ENCODE data around the gene FBXO31.
"Not testable (repeated sequence)": the region's sequence is repeated elsewhere in the genome, so short reads cannot be mapped to it uniquely, and the experiment has no call there.

FBXO31 gene

DNA sequence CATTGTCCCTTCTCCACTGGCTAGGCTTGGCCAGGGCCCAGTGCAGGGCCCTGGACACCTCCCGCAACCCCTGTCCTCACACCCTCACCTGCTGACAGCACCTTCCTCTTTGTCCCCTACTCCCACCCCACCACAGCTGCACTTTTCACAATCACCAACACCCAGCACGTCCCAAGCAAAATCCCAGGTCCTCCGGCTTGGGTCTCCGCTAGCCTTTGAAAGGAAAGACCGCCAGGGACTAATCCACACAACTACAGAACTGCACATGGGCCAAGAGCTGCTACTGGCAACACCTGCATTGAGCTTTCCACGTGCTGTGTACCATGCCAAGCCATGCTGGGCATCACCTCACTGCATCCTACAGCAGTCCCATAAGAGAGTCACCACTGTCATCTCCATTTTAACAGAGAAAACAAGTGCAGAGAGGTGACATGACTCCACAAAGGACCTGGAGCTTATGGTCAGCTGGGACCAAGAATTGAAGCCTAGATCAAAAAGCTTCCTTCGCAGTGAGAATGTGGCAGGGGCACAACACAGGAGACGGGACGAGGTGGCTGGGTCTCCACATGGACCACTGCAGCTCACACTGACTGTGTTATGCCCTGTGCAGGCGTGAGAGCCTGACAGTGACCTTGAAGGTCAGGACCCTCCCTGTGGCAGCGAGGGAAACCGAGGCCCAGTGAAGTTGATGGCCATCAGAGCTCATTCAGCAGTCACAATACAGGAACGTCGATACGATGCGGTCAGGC lies 22.5 kb downstream of the FBXO31 start:
- no peak for DNase-seq

DNA sequence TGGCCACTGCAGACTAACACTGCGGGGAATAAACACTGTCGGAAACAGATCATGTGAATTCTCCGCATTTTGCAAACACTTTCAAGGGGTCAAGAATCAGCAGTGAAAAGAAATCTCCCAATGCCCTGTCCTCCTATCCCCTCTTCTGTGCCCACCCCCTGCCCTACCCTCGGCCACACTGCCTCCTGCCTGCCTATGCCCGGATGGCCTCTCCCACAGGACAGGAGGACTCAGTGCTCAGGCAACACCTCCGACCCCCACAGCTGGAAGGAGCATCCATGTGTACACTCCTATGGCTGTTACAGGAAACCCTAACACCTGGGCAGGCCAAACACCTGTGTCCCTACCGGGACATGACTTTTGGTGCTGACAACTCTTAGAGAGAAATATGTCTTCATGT lies 24.5 kb downstream of the FBXO31 start:
- no peak for DNase-seq

- DNase-seq = no peak
These were observed 24.9 kb downstream of the FBXO31 start for GRCh38 chr16:87358696-87359095.

- DNase-seq = no peak
These were observed 25.3 kb downstream of the FBXO31 start for GRCh38 chr16:87358250-87358649.

DNA sequence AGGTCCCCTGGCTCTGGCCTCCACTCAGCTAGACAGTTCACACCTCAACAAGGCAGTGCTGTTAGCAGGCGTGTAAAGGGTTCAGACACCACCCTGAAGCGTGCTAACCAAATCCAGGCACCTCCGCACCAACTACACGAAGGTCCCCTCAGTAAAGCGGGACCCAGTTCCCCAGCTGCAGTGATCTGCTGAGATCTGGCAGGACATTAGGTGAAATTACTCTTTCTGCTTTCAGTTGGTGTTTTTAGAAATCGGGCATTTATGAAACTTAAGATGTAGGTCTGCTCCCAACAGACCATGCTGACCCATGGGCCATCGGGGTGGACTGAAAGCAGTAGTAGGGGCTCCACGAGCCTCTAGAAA lies 27.1 kb downstream of the FBXO31 start:
- no peak for DNase-seq

DNA sequence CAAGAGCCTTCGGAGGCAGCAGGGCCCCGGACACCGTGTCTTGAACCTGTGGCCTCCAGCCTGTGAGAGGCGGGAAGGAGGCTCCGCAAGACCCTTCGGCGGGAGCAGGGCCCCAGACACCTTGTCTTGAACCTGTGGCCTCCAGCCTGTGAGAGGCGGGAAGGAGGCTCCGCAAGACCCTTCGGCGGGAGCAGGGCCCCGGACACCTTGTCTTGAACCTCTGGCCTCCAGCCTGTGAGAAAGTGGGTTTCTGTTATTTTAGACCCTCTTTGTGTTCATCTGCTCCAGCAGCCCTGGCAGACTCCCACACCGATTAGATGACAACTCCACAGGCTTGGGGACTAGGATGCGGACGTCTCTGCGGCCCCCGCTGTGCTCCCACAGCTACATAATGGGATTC lies 30.0 kb downstream of the FBXO31 start:
- no peak for DNase-seq

DNA sequence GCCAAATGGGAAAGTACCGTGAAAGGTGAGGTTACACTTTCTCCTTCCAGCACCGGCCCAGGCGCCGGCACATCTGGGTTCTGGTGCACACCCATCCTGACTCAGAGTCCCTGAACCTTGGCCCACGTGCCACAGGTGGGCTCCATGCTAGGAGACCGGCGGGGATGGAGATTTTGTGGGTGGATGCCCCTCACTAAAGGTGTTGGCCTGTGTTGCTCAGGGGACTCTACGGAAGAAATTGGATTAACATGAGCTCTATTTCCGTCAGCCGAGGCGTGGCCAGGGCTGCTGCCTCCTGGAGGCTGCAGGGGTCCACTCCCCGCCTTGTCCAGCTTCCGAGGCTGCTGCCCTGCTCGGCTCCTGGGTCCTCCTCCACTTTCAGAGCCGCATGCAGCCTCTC lies 30.8 kb downstream of the FBXO31 start:
- DNase-seq = no peak

DNA sequence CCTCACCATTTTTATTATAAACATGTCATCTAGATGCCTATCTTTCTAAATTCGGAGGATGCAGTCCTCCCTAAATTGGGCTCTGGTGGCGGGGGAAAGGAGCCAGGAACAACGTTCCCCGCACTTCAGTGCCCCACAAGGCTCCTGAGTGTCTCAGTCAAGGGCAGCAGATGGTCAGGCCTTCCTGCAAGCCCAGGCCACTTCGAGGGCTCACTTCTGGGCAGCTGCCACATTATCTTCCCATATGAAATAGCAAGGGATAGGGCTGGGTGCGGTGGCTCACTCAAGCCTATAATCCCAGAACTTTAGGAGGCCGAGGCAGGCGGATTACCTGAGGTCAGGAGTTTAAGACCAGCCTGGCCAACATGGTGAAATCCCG lies 32.3 kb downstream of the FBXO31 start:
- no peak for DNase-seq

GRCh38 chr16:87350681-87351319 lies 32.8 kb downstream of the FBXO31 start:
- DNase-seq = no peak

DNA sequence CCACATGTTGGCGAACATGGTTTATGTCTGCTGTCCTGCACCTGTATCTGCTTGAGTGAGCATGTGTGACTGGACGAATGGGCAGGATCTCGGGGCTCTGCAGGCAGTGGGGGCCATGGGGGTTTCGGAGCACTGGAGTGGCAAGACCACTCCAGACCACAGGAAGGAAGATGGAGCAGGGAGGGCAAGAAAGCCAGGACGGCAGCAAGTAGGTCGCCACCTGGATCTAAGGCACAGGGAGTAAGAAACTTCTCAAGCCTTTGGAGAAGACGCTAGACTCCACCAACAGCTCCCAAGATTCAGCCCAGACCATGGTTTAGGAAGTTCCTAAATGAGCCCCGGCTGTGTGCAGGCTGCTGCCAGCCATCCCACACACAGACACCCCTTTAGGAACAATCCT lies 33.5 kb downstream of the FBXO31 start:
- no peak for DNase-seq

GRCh38 chr16:87348616-87349157 lies 34.9 kb downstream of the FBXO31 start:
- DNase-seq = no peak

GRCh38 chr16:87347932-87348615 lies 35.5 kb downstream of the FBXO31 start:
- DNase-seq = no peak

DNA sequence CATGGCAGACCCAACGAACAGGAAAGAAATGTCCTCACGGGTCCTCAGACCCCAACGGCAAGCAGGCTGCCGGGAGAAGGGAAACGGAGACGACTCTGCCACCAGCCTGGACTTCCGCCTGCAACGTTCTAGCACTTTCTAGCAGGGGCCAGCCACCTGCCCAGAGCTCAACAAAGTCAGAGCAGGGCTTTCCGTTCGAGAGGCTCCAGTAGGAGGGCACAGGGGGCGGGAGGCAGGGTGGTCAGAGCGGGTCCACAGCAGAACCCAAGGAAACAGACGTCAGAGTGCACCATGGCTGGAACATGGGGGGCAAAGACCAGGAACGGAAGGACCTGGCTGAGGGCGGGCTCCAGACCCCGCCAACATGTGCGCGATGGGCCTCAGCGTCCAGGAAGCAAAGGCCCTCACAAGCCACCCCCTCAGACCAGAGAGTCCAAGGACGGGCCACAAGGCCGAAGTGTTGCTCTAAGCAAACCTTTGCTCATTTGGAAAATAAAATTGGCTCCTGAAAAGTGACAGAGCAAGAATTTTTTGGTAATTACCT lies 37.0 kb downstream of the FBXO31 start:
- no peak for DNase-seq

DNA sequence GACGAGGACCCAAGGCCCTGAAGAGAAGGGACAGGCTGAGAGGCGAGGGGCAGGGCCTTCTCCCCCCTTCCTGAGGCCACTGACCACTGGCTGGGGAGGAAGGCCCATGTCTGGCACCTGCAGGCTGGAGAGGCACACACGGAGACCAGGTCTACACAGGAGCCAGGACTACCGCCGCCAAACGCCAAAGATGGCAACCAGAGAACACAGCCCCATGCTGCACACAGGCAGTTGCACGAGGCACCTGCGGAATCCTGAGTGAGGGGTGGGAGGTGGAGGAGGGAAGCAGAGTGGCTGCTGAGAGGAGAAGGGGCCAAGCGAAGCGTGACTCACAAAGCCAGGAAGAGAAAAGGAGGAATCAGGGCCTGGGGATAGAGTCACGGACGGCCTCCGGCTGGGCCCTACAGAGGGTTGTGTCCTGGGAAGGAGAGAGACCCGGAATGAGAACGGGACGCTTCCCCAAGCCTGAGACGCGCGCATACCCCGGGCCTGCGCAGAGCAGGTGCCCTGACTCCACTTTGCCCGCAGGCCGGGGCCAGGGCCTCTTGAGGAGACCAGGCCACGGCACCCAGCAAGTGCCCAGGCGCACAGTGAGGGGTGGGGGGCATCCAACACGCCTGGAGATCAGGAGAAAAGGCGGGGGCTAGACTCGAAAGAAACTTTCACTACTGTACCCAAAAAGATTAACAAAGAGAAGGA lies 37.7 kb downstream of the FBXO31 start:
- no peak for DNase-seq

- peak; percentile 5 to 14 for DNase-seq
These were observed 38.5 kb downstream of the FBXO31 start for GRCh38 chr16:87344931-87345631.

DNA sequence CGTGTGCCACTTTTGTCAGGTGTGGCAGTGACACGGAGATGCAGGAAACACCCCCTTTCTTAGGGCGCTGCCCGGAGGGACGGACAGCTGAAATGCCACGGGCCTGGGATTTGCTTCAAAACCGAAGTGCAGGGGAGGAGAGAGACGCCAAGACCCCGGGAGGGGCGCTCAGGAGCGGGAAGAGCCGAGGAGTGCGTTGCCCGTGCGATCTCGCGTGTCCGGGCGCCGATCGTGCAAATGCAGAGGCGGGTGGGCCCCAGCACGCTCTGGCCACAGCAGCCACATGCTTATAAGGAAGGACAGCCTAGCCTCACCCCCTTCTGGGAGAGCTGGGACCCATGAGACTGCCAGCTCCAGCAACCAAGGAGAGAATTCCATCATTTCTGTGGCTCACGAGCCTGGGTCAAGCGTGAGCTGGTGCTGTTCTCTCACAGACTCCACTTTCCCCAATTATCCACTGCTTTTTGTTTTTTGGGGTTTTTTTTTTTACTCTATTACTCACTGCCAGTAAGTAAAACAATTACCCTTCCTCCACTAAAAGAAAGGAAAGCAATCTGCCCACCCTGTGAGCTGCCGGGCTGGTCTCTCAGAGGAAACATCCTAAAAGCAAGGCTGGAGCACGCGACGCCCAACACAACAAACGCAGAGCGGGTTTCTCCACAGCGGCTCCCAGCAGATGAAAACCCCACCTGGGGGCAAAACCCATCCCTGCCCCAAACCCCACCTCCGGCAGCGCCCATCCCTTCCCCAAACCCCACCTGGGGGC lies 39.2 kb downstream of the FBXO31 start:
- DNase-seq = no peak

DNA sequence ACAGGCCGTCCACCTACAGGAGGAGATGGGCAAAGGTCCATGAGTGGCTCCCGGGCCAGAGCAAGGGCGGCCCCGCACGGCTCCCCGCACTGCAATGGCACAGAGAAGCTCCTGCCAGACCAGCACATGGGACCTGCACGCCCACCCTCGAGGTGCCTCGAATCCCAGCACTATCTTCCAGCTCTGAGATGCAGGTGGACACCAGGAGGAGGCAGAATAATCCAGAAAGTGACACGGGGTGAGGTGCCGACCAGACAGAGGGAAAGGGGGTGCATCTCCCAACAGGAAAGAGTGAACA lies 39.9 kb downstream of the FBXO31 start:
- no peak for DNase-seq

DNA sequence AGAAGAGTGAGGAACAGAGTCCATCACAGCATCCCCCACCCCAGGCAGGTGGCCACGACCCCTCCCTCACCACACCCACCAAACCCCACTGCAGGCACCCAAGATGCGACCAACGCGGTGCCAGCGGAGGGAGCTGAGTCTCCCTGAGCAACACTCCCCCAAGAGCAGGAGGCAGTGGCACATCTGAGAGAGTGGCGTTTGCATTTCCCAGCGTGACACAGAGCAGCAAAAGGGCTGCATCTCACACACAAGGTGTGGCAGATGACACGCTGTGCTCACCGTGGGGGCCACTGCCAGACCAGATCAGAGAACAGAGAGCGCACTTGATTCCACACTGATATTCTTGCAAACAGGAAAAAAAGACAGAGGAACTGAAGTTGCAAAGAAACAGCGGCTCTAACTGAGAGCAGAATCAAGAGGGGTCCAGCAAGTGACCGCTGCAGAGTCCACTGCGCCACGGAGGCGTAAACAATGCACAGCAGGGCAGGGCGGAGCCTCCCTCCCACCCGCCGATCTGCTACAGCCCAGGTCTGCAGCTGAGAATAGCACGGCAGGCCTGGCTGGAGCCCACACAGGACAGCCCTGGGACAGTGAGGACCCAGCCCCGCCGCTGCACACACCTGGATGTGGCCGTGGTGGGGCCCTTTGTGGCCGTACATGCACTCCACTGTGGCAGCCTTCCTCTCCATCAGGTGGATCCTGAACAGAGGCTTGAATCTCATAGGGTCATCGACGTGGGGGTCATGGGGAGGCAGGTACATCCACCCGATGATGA lies 40.4 kb downstream of the FBXO31 start:
- no peak for DNase-seq

GRCh38 chr16:87342504-87342903 lies 41.1 kb downstream of the FBXO31 start:
- DNase-seq = no peak

DNA sequence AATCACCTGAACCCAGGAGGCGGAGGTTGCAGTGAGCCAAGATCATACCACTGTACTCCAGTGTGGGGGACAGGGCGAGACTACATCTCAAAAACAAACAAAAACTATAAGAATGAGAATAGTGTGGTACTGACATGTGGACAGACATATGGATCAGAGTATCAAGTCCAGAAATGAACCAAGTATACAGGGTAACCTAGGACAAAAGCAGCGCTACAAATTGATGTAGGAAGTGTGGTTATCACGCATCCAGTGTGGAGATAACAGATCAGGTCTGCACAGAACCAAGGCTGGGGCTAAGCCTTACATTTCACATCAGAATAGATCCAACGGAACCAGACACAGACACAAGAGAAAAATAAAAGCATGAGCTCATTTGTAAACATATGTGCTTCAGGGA lies 43.4 kb downstream of the FBXO31 start:
- DNase-seq = no peak

DNA sequence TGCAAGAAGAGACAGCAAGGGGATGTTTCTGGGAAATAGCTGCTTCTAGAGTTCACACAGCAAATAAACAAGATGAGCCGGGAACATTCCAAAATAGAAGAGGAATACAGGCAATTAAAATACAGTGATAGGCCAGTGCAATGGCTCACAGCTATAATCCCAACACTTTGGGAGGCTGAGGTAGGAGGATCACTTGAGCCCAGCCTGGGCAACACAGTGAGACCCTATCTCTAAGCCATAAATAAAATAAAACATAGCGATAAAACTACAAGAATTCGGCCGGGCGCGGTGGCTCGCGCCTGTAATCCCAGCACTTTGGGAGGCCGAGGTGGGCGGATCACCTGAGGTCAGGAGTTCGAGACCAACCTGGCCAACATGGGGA lies 43.9 kb downstream of the FBXO31 start:
- not testable (repeated sequence) for DNase-seq

All from stimulated activated CD4-positive, alpha-beta T cell treated with anti-CD3 and anti-CD28 coated beads, Interleukin-2, amount 100 ng/mL, for 48 hours (primary cell).